NCI-H128 (cell line): ENCODE data around the gene ADGRD2.
A peak's percentile ranks its signal among the peaks of the same experiment; 100 is the strongest.
"Not testable (repeated sequence)": the region's sequence is repeated elsewhere in the genome, so short reads cannot be mapped to it uniquely, and the experiment has no call there.

Experiments
- DNase-seq: peaks from one replicate; lab custom pipeline; 2025; ENCODE audit not compliant: unreplicated experiment; lab: John Stamatoyannopoulos, UW

The ADGRD2 gene, protein sequence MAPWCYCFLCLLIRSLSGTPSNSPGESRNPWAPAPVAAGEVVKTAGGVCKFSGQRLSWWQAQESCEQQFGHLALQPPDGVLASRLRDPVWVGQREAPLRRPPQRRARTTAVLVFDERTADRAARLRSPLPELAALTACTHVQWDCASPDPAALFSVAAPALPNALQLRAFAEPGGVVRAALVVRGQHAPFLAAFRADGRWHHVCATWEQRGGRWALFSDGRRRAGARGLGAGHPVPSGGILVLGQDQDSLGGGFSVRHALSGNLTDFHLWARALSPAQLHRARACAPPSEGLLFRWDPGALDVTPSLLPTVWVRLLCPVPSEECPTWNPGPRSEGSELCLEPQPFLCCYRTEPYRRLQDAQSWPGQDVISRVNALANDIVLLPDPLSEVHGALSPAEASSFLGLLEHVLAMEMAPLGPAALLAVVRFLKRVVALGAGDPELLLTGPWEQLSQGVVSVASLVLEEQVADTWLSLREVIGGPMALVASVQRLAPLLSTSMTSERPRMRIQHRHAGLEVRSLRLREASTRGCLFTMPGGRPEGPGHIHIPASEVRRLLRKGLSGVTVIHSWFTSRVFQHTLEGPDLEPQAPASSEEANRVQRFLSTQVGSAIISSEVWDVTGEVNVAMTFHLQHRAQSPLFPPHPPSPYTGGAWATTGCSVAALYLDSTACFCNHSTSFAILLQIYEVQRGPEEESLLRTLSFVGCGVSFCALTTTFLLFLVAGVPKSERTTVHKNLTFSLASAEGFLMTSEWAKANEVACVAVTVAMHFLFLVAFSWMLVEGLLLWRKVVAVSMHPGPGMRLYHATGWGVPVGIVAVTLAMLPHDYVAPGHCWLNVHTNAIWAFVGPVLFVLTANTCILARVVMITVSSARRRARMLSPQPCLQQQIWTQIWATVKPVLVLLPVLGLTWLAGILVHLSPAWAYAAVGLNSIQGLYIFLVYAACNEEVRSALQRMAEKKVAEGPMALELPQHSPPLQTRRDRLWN

DNA sequence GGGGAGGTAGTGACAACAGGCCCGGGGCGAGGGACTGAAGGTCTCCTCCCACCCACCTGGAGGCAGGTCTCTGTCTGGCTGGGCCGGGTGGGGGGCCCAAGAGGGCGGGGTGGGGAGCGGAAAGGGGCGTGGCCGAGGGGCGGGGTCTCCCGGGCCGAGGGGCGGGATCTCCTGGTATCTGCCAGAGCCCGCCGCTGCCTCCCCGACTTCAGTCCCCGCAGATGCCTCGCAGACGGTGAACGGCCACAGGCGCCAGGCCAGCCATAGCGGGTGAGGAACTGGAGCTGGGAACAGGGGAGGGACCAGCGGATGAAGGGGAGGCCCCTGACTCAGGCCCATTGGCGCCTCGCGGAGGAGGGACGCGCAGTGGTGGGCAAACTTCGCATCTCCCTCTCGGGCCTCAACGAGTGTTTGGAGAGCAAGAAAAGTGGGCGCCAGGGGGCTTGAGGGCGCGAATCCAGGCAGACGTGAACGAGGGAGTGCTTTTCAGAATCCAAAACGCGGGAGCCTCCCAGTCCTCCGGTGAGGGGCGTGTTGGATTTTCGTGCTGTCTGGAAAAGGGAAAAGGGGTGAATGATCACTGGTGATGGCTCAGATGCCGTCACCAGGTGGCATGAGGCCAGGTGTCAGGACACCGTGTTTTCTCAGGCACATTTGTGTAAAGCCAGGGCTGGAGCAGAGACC is at the start of gene ADGRD2:
TSS of gene ADGRD2 (plus strand) at position 211 of the 684 bp plus-strand sequence. CDS start 1,216 bp downstream, outside the sequence.
- DNase-seq, result peak; percentile 47

DNA sequence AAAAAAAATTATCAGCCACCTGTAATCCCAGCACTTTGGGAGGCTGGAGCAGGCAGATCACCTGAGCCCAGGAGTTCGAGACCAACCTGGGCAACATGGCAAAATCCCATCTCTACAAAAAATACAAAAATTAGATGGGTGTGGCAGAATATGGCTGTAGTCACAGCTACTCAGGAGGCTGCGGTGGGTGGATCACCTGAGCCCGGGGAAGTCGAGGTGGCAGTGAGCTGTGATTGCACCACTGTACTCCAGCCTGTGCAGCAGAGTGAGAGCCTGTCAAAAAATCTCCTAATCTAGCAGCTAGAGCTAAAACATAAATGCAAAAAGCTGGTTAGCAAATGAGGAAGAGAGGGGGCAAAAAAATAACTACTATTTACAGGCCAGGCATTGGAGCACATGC is 47.0 kb upstream of the ADGRD2 start:
- no peak for DNase-seq

DNA sequence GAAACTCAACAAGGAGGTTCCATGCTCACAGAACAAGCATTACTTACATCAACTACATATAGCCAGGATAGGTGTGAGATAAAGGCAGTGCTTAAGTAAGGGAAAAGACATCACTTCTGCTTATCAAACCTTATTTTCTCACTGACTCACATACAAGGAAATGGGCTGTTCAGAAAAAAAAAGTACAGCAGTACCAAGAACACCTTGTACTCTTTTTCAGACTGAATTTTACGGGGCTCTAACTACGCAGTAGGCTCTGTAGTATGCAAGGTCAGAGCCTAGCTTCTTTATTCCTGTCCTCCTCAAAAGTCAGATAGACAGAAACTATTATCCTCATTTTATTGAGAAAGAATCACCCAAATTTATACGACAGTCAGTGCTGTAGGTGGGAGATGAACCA is 40.8 kb upstream of the ADGRD2 start:
- no peak for DNase-seq

DNA sequence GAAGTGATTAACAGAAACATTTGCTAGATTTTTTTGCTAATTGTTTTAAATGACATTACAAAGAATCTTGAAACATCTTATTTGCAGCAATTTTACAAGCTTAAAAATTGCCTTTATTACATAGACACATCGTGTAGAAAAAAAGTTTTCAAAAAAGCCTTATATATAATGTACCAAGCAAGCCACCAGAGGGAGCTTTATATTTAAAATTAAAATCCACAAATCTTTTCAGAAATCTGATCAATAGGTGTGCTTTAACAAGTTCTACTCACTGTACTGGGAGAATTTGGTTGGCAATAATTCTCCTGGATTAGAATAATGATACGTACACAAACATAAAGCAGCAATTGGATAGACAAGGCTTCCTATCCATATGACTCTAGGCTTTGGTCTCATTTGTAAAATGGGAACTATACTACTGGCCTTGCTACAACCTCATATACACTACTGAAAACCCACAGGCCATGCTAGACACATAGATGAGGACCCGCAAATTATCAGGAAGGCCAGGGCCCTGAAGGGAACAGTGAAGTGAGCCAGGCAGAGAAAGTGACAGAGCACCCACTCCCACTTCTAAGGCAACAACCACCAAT is 39.8 kb upstream of the ADGRD2 start:
- no peak for DNase-seq

DNA sequence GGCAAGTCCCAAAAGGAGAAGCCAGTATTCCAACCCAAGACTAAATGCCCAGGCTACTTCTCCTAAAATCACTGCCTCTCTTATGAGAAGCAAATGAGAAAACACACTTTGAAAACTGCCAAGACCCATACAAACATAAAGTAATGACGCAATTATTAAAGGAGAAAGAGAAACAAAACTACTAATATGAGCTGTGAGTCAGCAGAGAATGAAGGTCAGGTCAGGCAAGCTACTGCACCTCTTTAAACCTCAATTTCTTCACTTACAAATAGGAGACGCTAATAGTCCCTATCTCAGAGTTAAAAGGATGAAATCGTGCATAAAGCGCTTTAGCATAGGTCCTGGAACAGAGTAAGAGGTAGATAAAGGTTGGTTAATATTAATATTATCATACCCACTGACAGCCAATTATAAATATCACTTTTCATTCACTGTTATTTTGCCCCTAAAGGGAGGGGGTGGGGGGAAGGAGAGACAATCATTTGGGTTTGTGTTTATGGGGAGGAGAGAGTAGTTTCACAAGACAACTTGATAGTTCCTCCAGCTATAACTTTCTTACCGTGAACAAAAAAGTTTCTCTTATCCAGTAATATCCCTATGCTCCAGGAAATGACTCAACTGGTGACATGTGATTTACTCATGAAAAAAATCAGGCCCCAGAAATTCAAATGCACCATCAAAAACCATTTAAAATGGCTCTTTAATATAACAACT is 38.6 kb upstream of the ADGRD2 start:
- DNase-seq, result no peak

DNA sequence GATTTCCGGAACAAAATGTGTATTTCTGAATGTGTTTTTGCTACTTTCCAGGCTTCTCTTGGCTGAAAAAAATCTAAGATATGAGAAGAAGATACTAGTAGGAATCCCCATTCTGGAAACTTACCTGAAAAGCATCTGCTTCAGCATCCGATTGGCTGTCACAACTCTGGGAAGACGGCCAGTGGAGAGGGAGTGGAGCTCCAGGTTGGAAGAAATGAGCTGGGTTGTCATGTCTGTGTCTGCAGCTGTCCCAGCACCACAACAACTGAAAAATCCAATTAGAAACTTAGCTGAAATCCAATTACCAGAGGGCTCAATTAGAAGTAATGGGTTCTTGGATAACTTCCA is 38.0 kb upstream of the ADGRD2 start:
- DNase-seq, result no peak

DNA sequence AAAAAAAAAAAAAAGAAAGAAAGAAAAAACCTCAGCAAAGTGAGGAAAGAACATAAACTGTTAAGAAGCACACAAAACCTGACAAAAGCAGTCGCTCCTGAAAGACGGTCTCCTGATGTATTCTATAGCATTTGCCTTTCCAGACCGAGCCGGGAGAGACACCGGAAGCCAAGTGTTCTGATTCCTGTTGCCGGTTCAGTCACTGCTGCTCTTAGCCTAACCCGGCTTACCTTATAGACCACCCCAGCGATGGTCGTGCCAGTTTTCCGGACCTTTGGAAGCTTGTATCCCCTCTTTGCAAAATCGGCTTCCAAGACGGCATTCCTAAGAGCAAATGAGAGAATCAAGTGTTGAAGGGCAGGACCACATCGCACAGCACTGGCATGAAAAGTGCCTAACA is 35.6 kb upstream of the ADGRD2 start:
- no peak for DNase-seq

DNA sequence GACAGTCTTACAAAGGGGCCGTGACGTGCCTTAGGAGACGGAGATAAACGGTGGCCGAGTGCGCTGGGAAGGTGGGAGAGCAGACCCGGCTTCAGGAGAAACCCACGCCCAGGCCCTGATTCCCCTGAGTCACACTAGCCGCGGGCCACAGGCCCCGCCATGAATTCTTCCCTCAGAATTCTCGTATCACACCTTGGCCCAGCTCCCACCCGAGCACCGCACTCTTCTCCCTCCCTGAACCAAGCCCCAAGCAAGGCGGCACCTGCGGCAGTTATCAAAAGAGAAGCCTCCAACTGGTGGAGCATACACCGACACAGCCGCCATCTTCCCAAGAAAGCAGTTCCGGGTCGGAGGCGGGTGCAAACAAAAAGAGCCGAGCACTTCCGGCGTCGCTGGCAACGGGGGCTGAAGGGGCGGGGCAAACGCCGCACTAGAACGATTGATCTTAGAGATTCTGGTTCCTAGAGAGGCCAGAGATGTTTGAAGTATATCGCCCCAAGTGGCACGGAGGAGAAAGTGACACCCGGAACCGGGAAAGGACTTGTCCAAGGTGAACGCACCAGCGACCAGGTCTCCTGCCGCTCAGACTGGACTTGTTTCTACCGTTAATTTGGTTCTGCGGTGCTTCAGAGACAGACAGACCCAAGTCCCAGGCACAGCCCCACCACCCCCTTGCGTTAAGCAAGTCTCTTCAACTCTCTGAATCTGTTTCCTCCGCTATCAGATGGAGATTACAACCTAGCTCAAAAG is 35.0 kb upstream of the ADGRD2 start, which contains the start of gene PSMB7:
TSS of gene PSMB7 (minus strand) at position 341 of the 750 bp plus-strand sequence. CDS start at position 324, 17 bp downstream.
- DNase-seq, result peak; percentile 94

DNA sequence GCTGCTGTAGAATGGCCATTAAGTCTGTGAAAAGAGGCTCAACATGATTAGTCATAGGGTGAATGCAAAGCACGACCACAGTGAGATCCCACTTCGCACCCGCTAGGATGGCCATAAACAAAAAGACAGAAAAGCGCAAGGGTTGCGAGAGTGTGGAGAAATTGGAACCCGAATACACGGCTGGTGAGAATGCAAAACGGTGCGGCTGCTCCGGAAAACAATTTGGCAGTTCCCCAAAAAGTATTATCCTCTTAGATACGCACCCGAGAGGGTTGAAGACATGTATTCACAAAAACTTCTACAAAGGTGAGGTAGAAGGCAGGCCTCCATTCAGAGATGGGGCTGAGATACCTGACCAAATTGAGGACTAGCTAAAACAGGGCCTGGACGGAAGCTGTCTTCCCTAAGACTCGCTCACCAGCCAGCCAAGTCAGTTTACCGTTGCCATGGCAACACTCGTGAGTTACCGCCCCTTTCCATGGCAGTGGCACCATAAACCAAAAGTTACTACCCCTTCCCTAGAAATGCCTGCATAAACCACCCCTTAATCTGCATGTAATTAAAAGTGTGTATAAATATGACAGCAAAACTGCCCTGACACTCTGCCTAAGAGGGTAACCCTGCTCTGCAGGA is 34.3 kb upstream of the ADGRD2 start:
- no peak for DNase-seq

DNA sequence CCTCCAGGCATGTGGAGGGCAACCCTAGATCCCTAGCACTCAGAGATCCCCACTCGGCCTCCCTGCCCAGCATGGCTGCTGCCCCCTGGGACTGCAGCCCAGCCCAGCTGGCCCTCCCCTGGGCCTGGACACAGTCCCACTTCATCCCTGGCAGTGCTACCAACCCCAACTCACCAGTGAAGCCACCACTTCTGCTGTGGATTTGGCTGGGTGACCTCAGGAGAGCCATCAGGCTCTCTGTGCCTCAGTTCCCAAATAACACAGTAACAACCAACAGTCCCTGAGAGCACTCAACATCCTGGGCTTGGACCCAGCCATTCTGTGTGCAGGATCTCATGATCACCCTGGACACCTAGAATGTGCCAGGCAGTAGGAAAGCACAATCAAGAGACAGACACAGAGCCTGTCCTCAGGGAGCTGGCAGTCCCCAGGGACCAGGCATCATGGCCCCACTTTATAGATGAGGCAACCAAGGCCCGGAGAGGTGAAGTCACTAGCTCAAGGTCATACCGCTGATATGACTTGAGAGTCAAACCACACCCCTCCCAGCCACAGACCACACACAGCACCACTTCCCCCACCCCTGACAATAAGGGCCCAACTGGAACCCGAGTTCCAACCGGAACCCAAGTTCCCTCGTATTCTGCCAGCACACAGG is 30.3 kb upstream of the ADGRD2 start:
- DNase-seq, result no peak

DNA sequence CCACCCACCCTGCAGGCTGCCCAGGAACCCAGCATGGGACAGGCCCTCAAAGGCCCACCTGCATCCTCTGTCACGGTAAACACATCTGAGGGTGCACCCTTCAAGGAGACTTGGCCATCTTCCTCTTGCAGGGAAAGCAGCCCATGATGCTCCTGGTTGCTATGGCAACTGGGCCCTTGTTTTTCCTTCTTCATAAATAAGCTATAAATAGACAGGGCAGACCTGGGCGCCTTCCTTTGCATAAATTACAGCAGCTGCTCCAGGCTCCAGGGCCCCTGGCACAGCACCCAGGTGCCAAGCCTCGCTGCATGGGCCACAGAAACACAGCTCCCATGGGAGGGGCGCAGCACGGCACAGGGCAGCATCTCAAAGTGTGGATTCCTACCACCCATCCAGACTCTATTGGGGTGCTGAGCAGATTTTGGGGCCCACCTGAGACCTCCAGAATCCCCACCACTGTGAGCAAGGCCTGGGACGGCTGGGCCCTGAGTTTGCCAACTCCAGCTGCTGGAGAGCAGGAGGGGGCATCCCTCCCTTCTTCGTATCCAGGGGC is 29.2 kb upstream of the ADGRD2 start:
- peak; percentile 14 for DNase-seq

DNA sequence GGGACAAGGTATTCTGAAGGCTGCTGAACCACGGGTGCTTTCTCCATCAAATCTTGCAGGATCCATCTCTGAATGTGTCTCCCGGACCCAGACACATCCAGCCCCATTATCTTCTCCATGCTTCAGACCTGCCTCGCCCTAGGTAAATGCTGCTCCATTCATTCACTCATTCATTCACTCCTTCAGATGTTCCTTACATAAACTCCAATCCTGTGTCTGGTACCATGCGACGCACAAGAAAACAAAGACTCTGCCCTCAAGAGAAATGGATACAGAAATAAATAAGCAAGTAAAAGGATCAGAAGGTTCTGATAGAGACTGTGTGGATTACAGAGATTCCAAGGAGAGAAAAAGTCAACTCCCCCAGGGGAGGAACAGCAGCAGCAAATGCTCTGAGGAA is 27.1 kb upstream of the ADGRD2 start:
- DNase-seq, result no peak

DNA sequence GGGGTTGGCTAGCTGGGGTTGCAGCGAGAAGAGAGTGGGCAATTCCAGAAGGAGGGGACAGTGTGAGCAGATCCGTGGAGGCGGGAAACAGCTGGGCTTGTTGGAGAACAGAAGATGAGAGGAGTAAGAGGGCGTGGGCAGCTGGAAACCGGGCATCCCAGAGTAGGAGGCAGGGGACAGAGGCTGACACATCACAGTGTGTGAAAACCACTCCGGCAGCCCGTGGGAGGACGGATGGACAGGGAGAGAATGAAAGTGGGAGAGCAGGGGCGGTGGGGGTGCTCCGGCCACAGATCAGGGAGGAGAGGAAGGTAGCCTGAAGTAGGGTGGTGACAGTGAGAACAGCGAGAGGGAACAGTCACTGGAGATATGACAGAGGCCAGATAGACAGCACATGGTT is 26.7 kb upstream of the ADGRD2 start:
- no peak for DNase-seq

DNA sequence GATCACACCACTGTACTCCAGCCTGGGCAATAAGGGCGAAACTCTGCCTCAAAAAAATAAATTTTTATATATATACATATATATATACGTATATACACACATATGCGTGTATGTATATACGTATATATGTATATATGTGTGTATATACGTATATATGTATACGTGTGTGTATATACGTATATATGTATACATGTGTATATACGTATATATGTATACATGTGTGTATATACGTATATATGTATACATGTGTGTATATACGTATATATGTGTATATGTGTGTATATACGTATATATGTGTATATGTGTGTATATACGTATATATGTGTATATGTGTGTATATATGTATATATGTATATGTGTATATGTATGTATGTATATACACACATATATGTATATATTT is 24.5 kb upstream of the ADGRD2 start:
- not testable (repeated sequence) for DNase-seq

DNA sequence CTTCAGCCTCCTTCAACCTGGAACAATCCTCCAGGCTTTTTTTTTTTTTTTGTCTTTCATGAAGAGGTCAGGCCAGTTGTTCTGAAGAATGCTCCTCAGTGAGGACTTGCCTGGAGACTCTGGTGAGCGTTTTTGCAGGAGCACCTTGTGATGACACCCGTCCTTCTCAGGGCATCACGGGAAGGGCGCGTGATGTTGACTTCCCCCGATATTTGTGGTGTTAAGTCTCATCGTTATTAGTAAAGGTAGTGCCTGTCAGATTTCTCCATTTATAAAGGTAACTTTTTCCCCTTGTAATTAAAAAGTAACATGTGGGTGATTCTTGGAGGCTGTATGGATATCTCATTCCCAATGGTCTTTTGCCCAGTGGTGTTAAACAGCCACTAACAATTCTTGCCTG is 23.9 kb upstream of the ADGRD2 start:
- no peak for DNase-seq

DNA sequence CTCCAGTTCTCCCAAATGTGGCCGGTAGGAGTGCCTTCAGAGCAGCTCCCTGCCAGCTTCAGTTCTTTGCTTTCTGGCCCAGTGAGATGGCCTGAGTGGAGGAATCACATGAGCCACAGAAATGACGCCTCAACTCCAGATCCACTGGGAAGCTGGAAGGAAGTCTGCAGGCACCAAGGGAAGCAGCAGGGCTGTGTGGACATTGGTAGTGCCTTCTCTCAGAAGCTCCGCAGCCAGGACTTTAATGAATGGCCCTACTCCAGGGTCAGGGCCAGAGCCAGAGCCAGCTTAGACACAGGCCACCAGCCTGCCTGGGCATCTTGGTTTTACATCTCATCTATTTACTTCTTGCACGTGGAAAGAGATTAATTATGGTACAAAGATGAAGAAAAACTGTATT is 23.0 kb upstream of the ADGRD2 start:
- DNase-seq, result no peak

DNA sequence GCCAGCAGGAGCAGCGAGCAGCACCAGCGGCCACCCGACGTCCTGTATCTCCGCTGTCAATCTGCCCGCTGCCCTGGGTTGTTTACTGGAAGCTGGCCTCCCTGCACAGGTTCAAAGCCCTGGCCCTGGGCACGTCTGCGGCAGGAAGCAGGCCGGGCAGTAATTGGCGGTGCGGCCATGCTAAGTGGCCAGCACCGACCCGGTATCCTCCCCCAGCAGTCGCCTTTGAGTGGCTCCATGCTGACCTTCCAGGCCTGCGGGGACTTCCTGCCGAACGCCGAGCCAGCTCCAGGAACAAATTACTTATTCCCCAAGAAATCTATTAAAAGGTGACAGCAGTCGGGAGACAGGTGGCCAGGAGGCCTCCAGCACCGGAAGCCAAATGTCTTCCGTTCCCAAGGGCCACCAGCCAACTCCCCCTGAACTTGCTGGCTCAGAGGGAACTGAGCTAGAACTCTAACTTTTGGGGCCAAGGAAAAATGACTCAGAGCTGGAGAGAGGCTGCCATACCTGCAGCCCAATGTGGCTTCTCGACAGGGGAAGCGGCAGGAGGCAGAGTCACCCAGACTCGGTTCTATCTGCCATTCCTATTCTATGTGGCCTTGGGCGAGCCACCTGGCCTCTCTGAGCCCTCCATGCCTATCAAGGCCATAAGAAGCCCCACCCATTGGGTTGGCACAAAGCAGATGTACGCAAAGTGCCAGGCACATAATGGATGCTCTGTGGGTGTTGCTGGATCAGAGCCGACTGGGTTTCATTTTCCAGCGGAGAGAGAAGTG is 21.3 kb upstream of the ADGRD2 start:
- peak; percentile 38 for DNase-seq

DNA sequence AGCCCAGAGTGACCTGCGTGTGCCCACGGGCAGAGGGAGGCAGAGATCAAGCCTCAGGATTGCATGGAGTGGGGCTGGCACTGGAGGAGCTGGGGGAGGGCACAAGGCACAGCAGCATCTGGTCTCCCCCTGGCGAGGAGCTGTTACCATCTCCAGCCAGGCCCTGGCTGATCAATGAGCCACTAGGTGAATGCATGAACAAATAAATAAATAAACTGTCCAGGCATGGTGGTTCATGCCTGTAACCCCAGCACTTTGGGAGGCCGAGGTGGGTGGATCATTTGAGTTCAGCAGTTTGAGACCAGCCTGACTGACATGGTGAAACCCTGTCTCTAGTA is 20.8 kb upstream of the ADGRD2 start:
- no peak for DNase-seq
